Measurements from ENCODE around the gene NABP1.

Gene NABP1

DNA sequence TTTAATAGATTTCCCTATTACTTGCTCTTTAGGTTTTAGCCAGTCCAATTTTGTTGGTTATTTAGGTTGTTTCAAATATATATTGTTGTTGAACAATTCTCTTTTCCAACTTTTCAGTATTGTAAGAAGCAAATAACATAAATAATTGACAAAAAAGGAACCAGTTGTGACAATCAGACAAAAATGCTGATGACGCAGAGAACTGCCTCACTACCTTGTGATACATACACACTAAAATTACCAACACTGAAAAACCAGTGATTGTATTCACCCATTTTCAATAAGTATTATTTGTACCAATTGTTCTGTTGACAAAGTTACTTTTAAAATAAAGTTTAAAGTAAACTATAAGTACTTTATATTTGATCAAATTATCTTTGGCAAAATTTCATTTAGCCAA, 43.1 kb upstream of the NABP1 start:
- TF ChIP-seq, protein P1, sequence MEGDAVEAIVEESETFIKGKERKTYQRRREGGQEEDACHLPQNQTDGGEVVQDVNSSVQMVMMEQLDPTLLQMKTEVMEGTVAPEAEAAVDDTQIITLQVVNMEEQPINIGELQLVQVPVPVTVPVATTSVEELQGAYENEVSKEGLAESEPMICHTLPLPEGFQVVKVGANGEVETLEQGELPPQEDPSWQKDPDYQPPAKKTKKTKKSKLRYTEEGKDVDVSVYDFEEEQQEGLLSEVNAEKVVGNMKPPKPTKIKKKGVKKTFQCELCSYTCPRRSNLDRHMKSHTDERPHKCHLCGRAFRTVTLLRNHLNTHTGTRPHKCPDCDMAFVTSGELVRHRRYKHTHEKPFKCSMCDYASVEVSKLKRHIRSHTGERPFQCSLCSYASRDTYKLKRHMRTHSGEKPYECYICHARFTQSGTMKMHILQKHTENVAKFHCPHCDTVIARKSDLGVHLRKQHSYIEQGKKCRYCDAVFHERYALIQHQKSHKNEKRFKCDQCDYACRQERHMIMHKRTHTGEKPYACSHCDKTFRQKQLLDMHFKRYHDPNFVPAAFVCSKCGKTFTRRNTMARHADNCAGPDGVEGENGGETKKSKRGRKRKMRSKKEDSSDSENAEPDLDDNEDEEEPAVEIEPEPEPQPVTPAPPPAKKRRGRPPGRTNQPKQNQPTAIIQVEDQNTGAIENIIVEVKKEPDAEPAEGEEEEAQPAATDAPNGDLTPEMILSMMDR (IDR thresholded peaks at IDR 0.05; ENCODE audit: insufficient read depth, low read length, missing control alignments): no peak
- H3K4me3 ChIP-seq (ENCODE audit: low read depth, low read length): no peak overlapping the region
- POLR2A ChIA-PET: no interaction called here
- no peak for DNase-seq (ENCODE audit: low read depth, low spot score)
- CTCF ChIA-PET: interaction anchor here (0.9 kb wide), 1 partner anchor 17 kb away, joined by 3 read pairs; no protein-coding TSS in a partner anchor

DNA sequence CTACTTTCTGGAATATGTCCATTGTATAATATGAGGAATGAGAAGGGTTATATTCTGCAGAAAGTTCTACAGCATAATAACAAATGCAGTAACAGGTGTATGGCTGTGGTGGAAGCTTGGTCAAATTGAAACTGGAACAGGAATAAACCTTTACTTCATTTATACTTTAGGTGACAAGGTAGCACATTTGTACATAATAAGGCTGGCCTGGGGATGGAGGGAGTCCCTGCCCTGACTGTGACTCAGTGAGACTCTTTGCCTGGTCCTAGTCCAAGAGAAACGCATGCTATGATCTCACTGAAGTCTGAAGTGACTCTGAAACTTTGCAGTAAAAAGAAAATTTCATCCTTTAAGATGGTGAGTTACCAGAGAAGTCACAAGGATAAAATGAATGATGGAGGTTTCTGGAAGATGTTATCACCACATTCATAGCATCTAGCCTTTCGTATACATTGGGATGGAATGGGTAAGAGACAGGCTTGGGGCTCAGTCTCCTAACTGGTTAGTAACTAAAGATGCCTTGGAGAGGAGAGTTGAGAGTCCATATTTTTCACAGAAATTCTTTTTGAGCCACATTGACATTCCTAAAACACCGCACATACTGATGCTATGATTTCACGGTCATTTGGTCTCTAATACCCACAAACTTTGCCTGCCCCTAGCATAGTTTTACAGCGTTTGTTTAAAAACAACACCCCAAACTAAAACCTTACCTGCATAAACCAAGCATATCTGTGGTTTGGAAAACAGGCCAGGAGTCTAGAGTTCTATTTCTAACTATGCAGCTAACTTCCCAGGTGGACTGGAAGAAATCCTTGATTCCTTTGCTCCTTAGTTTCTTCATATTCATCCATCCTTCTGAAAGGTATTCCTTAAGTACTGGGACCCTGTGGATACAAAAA, 42.4 kb upstream of the NABP1 start:
- CTCF ChIA-PET: interaction anchor here (1.1 to 1.5 kb wide), 2 partner anchors 9 to 24 kb away, joined by 3 to 5 read pairs; no protein-coding TSS in a partner anchor
- TF ChIP-seq, protein P1 (IDR thresholded peaks at IDR 0.05; ENCODE audit: insufficient read depth, low read length, missing control alignments): no peak
- DNase-seq (ENCODE audit: low read depth, low spot score): peak; percentile 80
- H3K4me3 ChIP-seq (ENCODE audit: low read depth, low read length): no peak overlapping the region
- POLR2A ChIA-PET: interaction anchor here (0.7 to 3.8 kb wide), 2 partner anchors 42 to 292 kb away, joined by 3 to 34 read pairs; partner anchors contain the start of gene NABP1

DNA sequence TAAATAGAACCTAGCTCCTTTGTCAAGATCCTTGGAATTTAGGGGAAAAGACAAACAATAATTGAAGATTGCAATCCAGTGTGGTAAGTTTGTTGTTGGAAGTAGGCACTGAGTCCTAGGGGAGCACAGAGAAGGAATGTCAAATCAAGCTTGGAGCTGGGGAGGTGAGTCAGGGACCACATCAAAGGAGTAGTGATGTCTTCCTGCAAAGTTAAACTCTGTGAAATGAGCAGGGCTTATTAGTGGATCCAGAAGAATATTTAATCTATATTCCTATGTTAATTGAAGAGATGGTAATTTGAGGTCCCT, 41.7 kb upstream of the NABP1 start:
- POLR2A ChIA-PET: interaction anchor here (0.6 to 3.8 kb wide), 3 partner anchors 17 to 292 kb away, joined by 3 to 34 read pairs (median 3); partner anchors contain the start of gene NABP1
- no peak overlapping the region for H3K4me3 ChIP-seq (ENCODE audit: low read depth, low read length)
- no peak for DNase-seq (ENCODE audit: low read depth, low spot score)
- CTCF ChIA-PET: interaction anchor here (1.1 to 1.5 kb wide), 2 partner anchors 10 to 23 kb away, joined by 3 to 5 read pairs; no protein-coding TSS in a partner anchor
- TF ChIP-seq, protein P1 (IDR thresholded peaks at IDR 0.05; ENCODE audit: insufficient read depth, low read length, missing control alignments): no peak

DNA sequence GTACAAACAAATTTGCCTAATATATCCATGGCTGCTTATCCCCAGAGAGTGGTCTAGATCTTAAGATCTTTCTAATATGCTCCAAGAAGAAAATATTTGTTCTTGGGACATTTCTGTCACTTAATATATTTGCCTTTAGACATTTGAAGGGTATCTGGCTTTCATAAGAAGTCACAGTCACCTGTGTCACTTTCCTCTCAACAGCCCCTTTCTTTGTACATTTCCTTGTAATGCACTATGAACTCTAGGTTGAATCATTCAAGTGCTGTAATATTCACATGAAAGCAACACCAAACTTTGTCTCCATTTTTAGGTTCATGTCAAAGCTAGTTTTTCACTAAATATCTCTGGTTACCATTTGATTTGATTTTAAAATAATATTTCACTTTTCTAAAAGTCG, 41.4 kb upstream of the NABP1 start:
- POLR2A ChIA-PET: interaction anchor here (0.6 to 3.8 kb wide), 3 partner anchors 16 to 293 kb away, joined by 3 to 34 read pairs (median 3); partner anchors contain the start of gene NABP1
- H3K4me3 ChIP-seq (ENCODE audit: low read depth, low read length): no peak overlapping the region
- DNase-seq (ENCODE audit: low read depth, low spot score): no peak
- TF ChIP-seq, protein P1 (IDR thresholded peaks at IDR 0.05; ENCODE audit: insufficient read depth, low read length, missing control alignments): no peak
- CTCF ChIA-PET: interaction anchor here (1.1 to 1.5 kb wide), 2 partner anchors 10 to 23 kb away, joined by 3 to 5 read pairs; no protein-coding TSS in a partner anchor

DNA sequence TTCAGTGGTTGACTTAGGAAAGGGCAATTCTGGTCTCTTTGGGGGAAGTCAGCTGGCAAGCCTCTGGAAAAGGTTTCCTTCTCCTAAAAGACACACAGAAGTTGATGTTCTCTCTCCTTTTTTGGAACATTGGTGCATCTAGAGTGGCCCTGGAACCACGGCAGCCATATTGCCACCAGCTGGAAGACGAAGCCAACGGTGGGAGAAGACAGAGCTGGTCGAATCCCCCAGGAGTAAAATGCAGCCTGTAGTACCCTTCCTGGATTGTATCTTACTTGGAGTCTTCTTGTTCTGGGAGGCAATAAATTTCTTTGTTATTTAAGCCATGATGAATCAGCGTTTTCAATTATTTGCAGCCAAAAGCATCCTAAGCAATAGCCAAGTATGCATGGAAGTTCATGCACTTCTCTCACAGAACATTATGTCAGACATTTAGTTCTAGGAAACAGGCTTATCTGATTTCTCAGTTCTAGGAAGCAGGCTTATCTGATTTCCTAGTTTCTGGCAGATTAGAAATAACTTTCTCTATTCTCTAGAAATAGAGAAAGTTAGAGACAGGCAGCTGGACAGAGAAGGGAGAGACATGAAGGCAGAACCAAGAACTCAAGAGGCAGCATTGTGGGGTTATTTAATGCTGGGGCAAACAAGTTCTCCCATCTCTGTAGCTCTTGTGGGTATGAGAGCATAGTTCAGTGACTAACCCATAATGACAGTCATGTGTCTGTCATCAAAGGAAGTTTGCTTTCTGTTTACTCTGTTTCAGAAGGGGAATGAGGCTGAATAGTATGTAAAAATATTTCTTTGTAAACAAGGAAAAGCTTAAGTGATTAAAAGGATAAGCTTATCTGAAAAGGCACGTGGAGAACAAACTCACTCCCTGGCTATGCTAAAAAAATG, 40.5 kb upstream of the NABP1 start:
- ChIA-PET POLR2A (interaction anchor here (0.7 to 3.8 kb wide), 2 partner anchors 40 to 45 kb away, joined by 3 to 34 read pairs; partner anchors contain the start of gene NABP1), CTCF (interaction anchor here (1.0 to 1.7 kb wide), 4 partner anchors 11 to 22 kb away, joined by 3 to 5 read pairs (median 4); no protein-coding TSS in a partner anchor)
- no peak for DNase-seq (ENCODE audit: low read depth, low spot score)
- TF ChIP-seq, protein P1 (IDR thresholded peaks at IDR 0.05; ENCODE audit: insufficient read depth, low read length, missing control alignments): no peak
- H3K4me3 ChIP-seq (ENCODE audit: low read depth, low read length): no peak overlapping the region
